BE2C (cell line): ENCODE data around the gene CNTN4.
"Not testable (repeated sequence)": the region's sequence is repeated elsewhere in the genome, so short reads cannot be mapped to it uniquely, and the experiment has no call there.

Experiments used
- DNase-seq: peaks from one replicate; pipeline ENCODE4 v3.0.0-alpha.2; 2020
- H3K27me3 ChIP-seq: fragments of 250-450 bp; sonication (Bioruptor Pico); 2 replicates; pipeline ENCODE4 v1.5.1; 2020; ENCODE audit warnings: mild to moderate bottlenecking
- H3K36me3 ChIP-seq: fragments of 250-450 bp; sonication (Bioruptor Pico); 2 replicates; pipeline ENCODE4 v1.5.1; 2020; ENCODE audit warnings: mild to moderate bottlenecking
- H3K4me1 ChIP-seq: fragments of 250-450 bp; sonication (Bioruptor Pico); 2 replicates; pipeline ENCODE4 v1.5.1; 2020
- H3K4me3 ChIP-seq: 2 replicates; pipeline ENCODE4 v1.5.1; 2011; ENCODE audit warnings: low read depth, low read length
- H3K9me3 ChIP-seq: fragments of 250-450 bp; sonication (Bioruptor Pico); 2 replicates; pipeline ENCODE4 v1.5.1; 2020
- TF ChIP-seq, protein P1 (sequence below): IDR thresholded peaks from 2 replicates; pipeline ENCODE4 v1.5.1; 2012; ENCODE audit warnings: mild to moderate bottlenecking, low read depth, low read length

Gene CNTN4

GRCh38 chr3:2819571-2819970 lies 720.9 kb downstream of the CNTN4 start:
- no peaks in the 10 kb centered on the region for H3K27me3 ChIP-seq
- TF ChIP-seq, protein P1, sequence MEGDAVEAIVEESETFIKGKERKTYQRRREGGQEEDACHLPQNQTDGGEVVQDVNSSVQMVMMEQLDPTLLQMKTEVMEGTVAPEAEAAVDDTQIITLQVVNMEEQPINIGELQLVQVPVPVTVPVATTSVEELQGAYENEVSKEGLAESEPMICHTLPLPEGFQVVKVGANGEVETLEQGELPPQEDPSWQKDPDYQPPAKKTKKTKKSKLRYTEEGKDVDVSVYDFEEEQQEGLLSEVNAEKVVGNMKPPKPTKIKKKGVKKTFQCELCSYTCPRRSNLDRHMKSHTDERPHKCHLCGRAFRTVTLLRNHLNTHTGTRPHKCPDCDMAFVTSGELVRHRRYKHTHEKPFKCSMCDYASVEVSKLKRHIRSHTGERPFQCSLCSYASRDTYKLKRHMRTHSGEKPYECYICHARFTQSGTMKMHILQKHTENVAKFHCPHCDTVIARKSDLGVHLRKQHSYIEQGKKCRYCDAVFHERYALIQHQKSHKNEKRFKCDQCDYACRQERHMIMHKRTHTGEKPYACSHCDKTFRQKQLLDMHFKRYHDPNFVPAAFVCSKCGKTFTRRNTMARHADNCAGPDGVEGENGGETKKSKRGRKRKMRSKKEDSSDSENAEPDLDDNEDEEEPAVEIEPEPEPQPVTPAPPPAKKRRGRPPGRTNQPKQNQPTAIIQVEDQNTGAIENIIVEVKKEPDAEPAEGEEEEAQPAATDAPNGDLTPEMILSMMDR: no peak

DNA sequence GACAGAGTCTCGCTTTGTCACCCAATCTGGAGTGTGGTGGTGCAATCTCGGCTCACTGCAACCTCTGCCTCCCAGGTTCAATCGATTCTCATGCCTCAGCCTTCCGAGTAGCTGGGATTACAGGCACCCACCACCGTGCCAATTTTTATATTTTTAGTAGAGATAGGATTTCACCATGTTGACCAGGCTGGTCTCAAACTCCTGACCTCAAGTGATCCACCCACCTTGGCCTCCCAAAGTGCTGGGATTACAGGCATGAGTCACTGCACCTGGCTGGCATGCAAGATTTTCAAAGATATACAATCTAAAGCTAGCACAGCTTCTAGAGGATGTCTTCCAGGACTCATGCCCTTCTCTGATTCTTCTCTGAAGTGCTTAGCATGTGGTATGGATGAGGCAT lies 722.3 kb downstream of the CNTN4 start:
- H3K36me3 ChIP-seq, H3K9me3 ChIP-seq, H3K4me3 ChIP-seq, H3K4me1 ChIP-seq, H3K27me3 ChIP-seq, DNase-seq: not testable (repeated sequence)

More at GRCh38 chr3:2819571-2819970, 720.9 kb downstream of the CNTN4 start:
- DNase-seq: no peak
- Histone ChIP-seq H3K4me1 (no peaks in the 10 kb centered on the region), H3K9me3 (no peaks in the 10 kb centered on the region), H3K4me3 (no peak overlapping the region), H3K36me3 (no peaks in the 10 kb centered on the region)

GRCh38 chr3:2822611-2823010 lies 723.9 kb downstream of the CNTN4 start:
- no peaks in the 10 kb centered on the region for H3K9me3 ChIP-seq
- H3K4me1 ChIP-seq: no peaks in the 10 kb centered on the region
- H3K27me3 ChIP-seq: no peaks in the 10 kb centered on the region
- no peak for DNase-seq
- no peak overlapping the region for H3K4me3 ChIP-seq
- H3K36me3 ChIP-seq: no peaks in the 10 kb centered on the region
- TF ChIP-seq, protein P1: no peak

DNA sequence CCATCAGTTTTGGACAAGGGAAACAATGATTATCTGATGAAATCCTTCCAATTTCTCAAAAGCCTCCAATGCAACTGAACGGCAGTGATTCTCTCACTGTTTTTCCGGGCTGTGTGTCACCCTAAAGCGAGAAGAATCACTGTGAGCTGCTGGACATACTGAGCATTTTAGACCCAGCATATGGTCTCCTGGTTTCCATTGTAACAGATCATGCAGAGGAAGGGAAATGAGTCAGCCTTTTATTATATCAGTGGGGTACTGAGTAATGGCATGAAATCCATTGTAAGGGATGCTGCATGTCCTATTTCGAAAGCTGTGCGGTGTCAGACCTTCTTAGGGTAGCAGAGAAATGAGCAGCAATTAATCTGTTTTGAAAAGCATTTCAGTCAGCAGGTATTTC lies 724.4 kb downstream of the CNTN4 start:
- H3K27me3 ChIP-seq: no peaks in the 10 kb centered on the region
- no peaks in the 10 kb centered on the region for H3K4me1 ChIP-seq
- no peaks in the 10 kb centered on the region for H3K36me3 ChIP-seq
- no peaks in the 10 kb centered on the region for H3K9me3 ChIP-seq
- TF ChIP-seq, protein P1: no peak
- no peak overlapping the region for H3K4me3 ChIP-seq
- DNase-seq: no peak

DNA sequence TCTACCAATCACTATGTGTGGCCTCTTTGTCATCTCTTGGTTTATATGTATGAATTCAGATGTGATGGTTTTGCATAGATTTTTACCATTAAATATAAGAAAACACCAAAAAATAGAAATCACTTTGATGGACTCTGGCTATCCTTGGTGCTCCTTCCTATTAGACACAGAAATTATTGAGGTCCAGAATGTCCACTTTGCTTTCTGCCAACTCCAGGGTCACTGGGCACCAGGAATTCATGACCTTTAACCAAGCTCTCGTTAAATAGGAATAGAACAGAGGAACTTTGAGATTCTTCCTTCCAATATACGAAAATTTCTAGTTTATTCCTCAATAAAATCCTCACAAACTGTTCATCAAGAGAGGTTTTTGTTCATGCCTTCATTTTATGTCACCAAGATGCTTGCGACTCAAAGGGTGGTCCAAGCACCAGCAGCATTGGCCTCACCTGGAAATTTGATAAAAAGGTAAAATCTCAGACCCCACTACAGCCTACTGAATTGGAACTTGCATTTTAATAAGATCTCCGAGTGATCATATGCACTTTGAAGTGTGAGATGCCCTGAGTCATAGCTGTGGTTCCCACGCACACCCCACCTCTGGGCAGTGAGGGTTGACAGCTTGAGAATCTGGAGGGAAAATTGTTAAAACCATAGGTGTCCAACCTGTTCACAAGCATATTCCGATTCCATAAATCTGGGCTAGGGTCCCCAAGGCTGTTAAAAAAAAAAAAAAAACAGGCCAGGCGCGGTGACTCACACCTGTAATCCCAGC lies 725.0 kb downstream of the CNTN4 start:
- Histone ChIP-seq H3K36me3 (no peaks in the 10 kb centered on the region), H3K9me3 (no peaks in the 10 kb centered on the region), H3K27me3 (no peaks in the 10 kb centered on the region), H3K4me3 (no peak overlapping the region), H3K4me1 (no peaks in the 10 kb centered on the region)
- DNase-seq: no peak
- TF ChIP-seq, protein P1: no peak

DNA sequence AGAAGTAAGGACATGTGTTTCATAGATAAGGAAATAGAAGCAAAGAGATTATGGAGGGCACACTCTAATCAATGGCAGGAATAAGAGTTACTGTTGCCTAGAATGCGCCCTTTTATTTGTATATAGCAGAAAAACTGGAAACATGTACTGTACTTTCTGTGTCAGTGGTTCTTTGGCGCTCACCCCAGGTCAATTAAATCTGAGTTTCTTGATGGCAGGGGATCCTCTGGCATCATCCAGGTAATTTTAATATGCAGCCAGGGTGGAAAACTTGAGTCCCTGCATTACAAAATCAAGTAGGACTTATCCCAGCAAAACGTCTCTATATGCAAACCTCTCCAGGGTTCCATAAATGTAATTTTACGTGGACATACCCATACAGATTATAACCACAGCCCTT lies 727.4 kb downstream of the CNTN4 start:
- H3K4me3 ChIP-seq: no peak overlapping the region
- no peaks in the 10 kb centered on the region for H3K9me3 ChIP-seq
- H3K27me3 ChIP-seq: no peaks in the 10 kb centered on the region
- no peaks in the 10 kb centered on the region for H3K36me3 ChIP-seq
- H3K4me1 ChIP-seq: no peaks in the 10 kb centered on the region
- TF ChIP-seq, protein P1: no peak
- DNase-seq: no peak
